MCF 10A (cell line): ENCODE results near the gene CCNK. TPM values are rescaled to one million over a fixed set of nuclear protein-coding genes. Genes with fewer than 3 reads are reported as not detected.

Experiments
- BruUV-seq: library from RNA; stranded (reverse); fragments of 400-500 nt; replicated peaks from 2 replicates; lab custom pipeline; 2021; lab: Mats Ljungman, UMichigan
- CTCF ChIA-PET: fragments of 300-600 bp; sonication (Branson Sonifier 250); formaldehyde crosslinking; extraction: SDS; loops from one replicate; lab custom pipeline; 2021; ENCODE audit warnings: antibody characterized with exemption, inconsistent platforms; lab: Yijun Ruan, JAX
- POLR2A ChIA-PET: fragments of 300-600, 350-650 bp; sonication (Branson Sonifier 250); formaldehyde crosslinking; extraction: SDS; loops from one replicate; lab custom pipeline; 2020; ENCODE audit warnings: antibody characterized with exemption, inconsistent platforms; lab: Yijun Ruan, JAX
- DNase-seq: peaks from one replicate; pipeline ENCODE4 v3.0.0-alpha.2; 2018; ENCODE audit not compliant: unreplicated experiment
- H3K27ac Mint-ChIP-seq: one replicate; pipeline ENCODE4 v1.8.0; 2022; ENCODE audit warnings: mild to moderate bottlenecking, low read depth, mixed read lengths; ENCODE audit not compliant: unreplicated experiment
- H3K27me3 Mint-ChIP-seq: one replicate; pipeline ENCODE4 v1.8.0; 2022; ENCODE audit warnings: mixed read lengths; ENCODE audit not compliant: insufficient read depth, unreplicated experiment
- H3K36me3 Mint-ChIP-seq: one replicate; pipeline ENCODE4 v1.8.0; 2022; ENCODE audit warnings: mild to moderate bottlenecking, moderate library complexity, mixed read lengths; ENCODE audit not compliant: insufficient read depth, unreplicated experiment
- H3K4me1 Mint-ChIP-seq: one replicate; pipeline ENCODE4 v1.8.0; 2022; ENCODE audit warnings: mixed read lengths; ENCODE audit not compliant: insufficient read depth, unreplicated experiment
- H3K4me3 Mint-ChIP-seq: one replicate; pipeline ENCODE4 v1.8.0; 2022; ENCODE audit warnings: mild to moderate bottlenecking, moderate library complexity, mixed read lengths; ENCODE audit not compliant: unreplicated experiment
- H3K9me3 Mint-ChIP-seq: one replicate; pipeline ENCODE4 v1.8.0; 2022; ENCODE audit warnings: mixed read lengths; ENCODE audit not compliant: unreplicated experiment
- CTCF ChIP-seq: fragments of 200-600 bp; IDR thresholded peaks from one replicate; pipeline ENCODE4 v1.8.0; 2022; ENCODE audit warnings: antibody characterized with exemption, mild to moderate bottlenecking; ENCODE audit not compliant: unreplicated experiment
- intact Hi-C: fragments of 100-400 bp; cut with micrococcal nuclease; formaldehyde crosslinking; loops from 2 replicates; pipeline ENCODE4 v1.14.1; 2022
- total RNA-seq: library from RNA; stranded (reverse); gene quantifications from 2 replicates; pipeline ENCODE4 v1.2.3, GENCODE V29; 2022

The CCNK gene
- total RNA-seq, 1 experiment from 2014 or later: 70.4 TPM

GRCh38 chr14:99524804-99525698, 43.8 kb downstream of the CCNK start:
- H3K4me3 Mint-ChIP-seq: no peak overlapping the region
- H3K27me3 Mint-ChIP-seq: no peaks in the 10 kb centered on the region
- no peaks in the 10 kb centered on the region for H3K36me3 Mint-ChIP-seq
- ChIA-PET CTCF (interaction anchor here (0.5 to 4.3 kb wide), 10 partner anchors 28 to 365 kb away, joined by 3 to 22 read pairs (median 4); no protein-coding TSS in a partner anchor), POLR2A (no interaction called here)
- peak; percentile 45 for DNase-seq
- H3K4me1 Mint-ChIP-seq: peaks cover 16% of the 10 kb centered on the region
- intact Hi-C loops: no loop called here
- no TSS peak for BruUV-seq
- no peak overlapping the region for H3K27ac Mint-ChIP-seq
- H3K9me3 Mint-ChIP-seq: no peaks in the 10 kb centered on the region
- peak; percentile 22 for TF ChIP-seq CTCF

DNA sequence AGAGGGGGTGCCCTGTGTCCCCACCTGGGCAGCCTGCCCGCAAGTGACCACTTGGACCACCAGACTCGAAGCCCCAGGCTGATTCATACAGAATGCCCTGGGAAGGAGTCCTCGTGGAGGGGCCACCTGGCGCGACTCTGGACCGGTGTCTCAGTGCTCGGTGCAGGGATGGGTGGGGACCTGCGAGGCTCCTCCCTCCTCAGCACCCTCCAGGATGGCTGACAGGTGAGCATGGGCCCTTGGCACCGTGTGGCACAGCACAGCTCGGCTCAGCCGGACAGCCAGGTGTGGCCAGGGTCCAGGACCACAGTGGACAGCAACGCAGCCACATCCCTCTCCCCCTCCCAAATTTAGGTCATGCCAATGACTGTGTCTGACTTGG, 44.5 kb downstream of the CCNK start:
- intact Hi-C loops: no loop called here
- ChIA-PET CTCF (interaction anchor here (0.5 to 4.3 kb wide), 6 partner anchors 18 to 116 kb away, joined by 3 to 22 read pairs (median 4); no protein-coding TSS in a partner anchor), POLR2A (no interaction called here)
- H3K36me3 Mint-ChIP-seq: no peaks in the 10 kb centered on the region
- H3K9me3 Mint-ChIP-seq: no peaks in the 10 kb centered on the region
- H3K27ac Mint-ChIP-seq: no peak overlapping the region
- BruUV-seq: no TSS peak
- no peak for TF ChIP-seq CTCF
- peaks cover 18% of the 10 kb centered on the region for H3K4me1 Mint-ChIP-seq
- no peak overlapping the region for H3K4me3 Mint-ChIP-seq
- no peaks in the 10 kb centered on the region for H3K27me3 Mint-ChIP-seq
- DNase-seq: no peak

GRCh38 chr14:99527026-99527425, 45.8 kb downstream of the CCNK start:
- POLR2A ChIA-PET: no interaction called here
- DNase-seq: no peak
- Mint-ChIP-seq H3K27me3 (no peaks in the 10 kb centered on the region), H3K4me3 (no peak overlapping the region), H3K36me3 (no peaks in the 10 kb centered on the region), H3K9me3 (no peaks in the 10 kb centered on the region), H3K4me1 (peaks cover 25% of the 10 kb centered on the region), H3K27ac (no peak overlapping the region)
- no peak for TF ChIP-seq CTCF
- BruUV-seq: no TSS peak
- intact Hi-C loops: no loop called here
- CTCF ChIA-PET: interaction anchor here (0.6 to 4.3 kb wide), 3 partner anchors 8 to 101 kb away, joined by 3 to 22 read pairs (median 4); no protein-coding TSS in a partner anchor

GRCh38 chr14:99527427-99528076, 46.3 kb downstream of the CCNK start:
- H3K36me3 Mint-ChIP-seq: no peaks in the 10 kb centered on the region
- no peaks in the 10 kb centered on the region for H3K9me3 Mint-ChIP-seq
- DNase-seq: no peak
- POLR2A ChIA-PET: interaction anchor here (0.7 to 1.1 kb wide), 2 partner anchors 77 to 86 kb away, joined by 3 read pairs; no protein-coding TSS in a partner anchor
- no TSS peak for BruUV-seq
- H3K4me3 Mint-ChIP-seq: no peak overlapping the region
- H3K27me3 Mint-ChIP-seq: no peaks in the 10 kb centered on the region
- no peak for TF ChIP-seq CTCF
- H3K4me1 Mint-ChIP-seq: peaks cover 25% of the 10 kb centered on the region
- CTCF ChIA-PET: interaction anchor here (0.6 to 0.9 kb wide), 2 partner anchors 9 to 74 kb away, joined by 3 to 4 read pairs; no protein-coding TSS in a partner anchor
- H3K27ac Mint-ChIP-seq: no peak overlapping the region
- intact Hi-C loops: no loop called here
